ENCODE measurements around the gene CD79B. TPM values are rescaled to one million over a fixed set of nuclear protein-coding genes. Genes with fewer than 3 reads are reported as not detected.

CD79B gene
- total RNA-seq, 1 experiment from 2014 or later = not detected

DNA sequence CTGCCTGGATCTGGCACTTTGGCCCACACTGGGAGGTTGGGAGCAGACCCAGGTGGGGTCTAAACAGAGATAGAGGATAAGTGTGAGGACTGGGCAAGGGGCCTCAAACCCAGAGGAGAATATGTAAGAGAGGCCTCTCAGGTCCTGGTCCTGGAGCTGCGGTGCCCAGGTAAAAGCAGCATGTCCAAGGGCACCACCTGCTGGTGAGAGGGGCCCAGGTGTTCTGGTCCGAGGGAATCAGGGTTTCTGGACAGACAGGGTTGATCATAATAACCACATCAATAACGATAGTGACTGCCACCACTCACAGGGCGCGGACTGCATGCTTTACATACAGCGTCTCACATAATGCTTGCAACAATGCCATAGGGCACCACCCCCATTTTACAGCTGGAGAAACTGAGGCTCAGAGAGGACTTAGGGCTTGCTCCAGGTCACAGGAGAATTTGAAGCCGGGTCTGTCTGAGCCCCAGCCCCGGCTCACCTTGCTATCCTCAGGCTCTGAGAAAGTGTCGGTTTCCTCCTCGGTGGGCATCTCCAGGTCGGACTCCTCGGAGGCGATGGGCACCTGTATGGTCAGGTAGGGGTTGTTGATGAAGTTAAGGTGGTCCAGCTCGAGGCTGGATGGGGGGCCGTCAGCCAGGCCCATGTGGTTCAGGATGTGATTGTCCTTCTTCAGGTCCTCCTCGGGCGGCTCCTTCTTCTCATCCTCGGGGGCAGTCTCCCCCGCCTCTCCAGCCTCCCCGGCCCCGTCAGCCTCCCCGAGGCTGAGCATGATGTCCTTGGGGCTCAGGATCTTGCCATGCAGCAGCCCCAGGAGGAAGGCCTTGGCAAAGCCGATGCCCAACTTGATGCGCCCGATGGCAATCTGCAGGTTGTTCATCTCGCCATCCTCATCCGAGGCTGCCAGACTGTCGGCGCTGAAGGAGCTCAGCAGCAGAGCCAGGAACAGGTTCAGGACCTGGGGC lies 19.1 kb upstream of the CD79B start:
- no peaks in the 10 kb centered on the region for H4K20me1 ChIP-seq (ENCODE audit: low read length)
- no peak overlapping the region for H3K4me2 ChIP-seq (ENCODE audit: low read length)
- POLR2A ChIA-PET (ENCODE audit: unreplicated experiment) = no interaction called here
- TF ChIP-seq, protein P1, sequence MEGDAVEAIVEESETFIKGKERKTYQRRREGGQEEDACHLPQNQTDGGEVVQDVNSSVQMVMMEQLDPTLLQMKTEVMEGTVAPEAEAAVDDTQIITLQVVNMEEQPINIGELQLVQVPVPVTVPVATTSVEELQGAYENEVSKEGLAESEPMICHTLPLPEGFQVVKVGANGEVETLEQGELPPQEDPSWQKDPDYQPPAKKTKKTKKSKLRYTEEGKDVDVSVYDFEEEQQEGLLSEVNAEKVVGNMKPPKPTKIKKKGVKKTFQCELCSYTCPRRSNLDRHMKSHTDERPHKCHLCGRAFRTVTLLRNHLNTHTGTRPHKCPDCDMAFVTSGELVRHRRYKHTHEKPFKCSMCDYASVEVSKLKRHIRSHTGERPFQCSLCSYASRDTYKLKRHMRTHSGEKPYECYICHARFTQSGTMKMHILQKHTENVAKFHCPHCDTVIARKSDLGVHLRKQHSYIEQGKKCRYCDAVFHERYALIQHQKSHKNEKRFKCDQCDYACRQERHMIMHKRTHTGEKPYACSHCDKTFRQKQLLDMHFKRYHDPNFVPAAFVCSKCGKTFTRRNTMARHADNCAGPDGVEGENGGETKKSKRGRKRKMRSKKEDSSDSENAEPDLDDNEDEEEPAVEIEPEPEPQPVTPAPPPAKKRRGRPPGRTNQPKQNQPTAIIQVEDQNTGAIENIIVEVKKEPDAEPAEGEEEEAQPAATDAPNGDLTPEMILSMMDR (conservative IDR thresholded peaks at IDR 0.05; ENCODE audit: low read depth, low read length) = peak; percentile 93
- no peak for TF ChIP-seq EZH2 (IDR thresholded peaks at IDR 0.05; ENCODE audit: low read length, unreplicated experiment)
- ATAC-seq (peak; percentile 78), DNase-seq (peak; percentile 82)
- no peaks in the 10 kb centered on the region for H3K4me1 ChIP-seq (ENCODE audit: insufficient read depth, low read length)
- no peaks in the 10 kb centered on the region for H3K27me3 ChIP-seq (ENCODE audit: low read length)
- no peak overlapping the region for H3K4me3 ChIP-seq (ENCODE audit: low read length)
- no TSS peak for BruUV-seq (replicated peaks)
- no peak overlapping the region for H2AFZ ChIP-seq (ENCODE audit: low read length)
- no peaks in the 10 kb centered on the region for H3K9me3 ChIP-seq (ENCODE audit: low read length)
- no peaks in the 10 kb centered on the region for H3F3A ChIP-seq (ENCODE audit: low read length, unreplicated experiment)
- H3K79me2 ChIP-seq (ENCODE audit: low read length) = no peaks in the 10 kb centered on the region
- CTCF ChIA-PET = interaction anchor here (0.5 to 1.6 kb wide), 5 partner anchors 32 to 500 kb away, joined by 3 to 22 read pairs (median 4); partner anchors contain the start of gene GH1
- no peak overlapping the region for H3K27ac ChIP-seq (ENCODE audit: low read length)
- H3K9me2 ChIP-seq (replicated peaks; ENCODE audit: low read length) = no peaks in the 10 kb centered on the region
- H3K36me3 ChIP-seq (ENCODE audit: low read depth, low read length) = no peaks in the 10 kb centered on the region
- intact Hi-C loops (cut with micrococcal nuclease) = loop anchor here (5.0 kb wide), 1 partner anchor 34 kb away; the partner anchor contains the start of gene GH1
- H3K9ac ChIP-seq (ENCODE audit: low read length) = no peak overlapping the region

DNA sequence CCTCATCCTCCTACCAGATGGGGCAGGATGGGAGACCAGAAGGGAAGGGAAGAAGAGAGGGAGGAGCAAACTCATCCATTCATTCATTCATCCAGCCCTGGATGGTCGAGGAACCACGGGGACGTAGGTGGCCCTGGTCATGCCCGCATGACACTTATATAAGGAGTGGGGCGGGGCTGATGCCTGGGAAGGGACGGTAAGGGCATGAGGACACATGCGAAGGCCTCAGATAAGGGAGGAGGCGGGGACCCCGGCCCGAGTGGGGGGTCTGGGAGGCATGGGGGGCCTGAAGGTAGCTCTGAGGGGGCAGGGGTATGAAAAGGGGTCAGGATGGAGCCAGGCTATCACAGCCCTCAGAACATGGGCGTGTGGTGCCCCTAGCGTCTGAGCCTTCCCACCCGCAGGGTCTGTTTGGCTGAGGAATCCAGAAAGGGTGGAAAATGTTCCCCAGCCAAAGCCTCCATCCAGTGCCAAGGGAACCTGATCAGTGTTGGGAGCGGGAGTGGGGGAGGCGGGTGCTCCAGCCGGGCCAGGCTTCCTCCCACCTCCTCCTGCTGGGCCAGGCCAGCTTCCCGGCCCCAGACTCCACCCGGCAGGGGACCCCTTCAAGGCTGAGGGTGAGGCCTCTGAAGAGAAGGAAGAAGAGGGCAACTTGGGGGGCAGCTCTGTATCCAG lies 17.6 kb upstream of the CD79B start:
- ChIA-PET POLR2A (ENCODE audit: unreplicated experiment) (no interaction called here), CTCF (interaction anchor here (0.5 to 1.6 kb wide), 3 partner anchors 31 to 494 kb away, joined by 3 to 22 read pairs (median 6); partner anchors contain the start of gene GH1)
- H2AFZ ChIP-seq (ENCODE audit: low read length) = no peak overlapping the region
- H3K79me2 ChIP-seq (ENCODE audit: low read length) = no peaks in the 10 kb centered on the region
- intact Hi-C loops (cut with micrococcal nuclease) = loop anchor here (5.0 kb wide), 1 partner anchor 32 kb away; the partner anchor contains the start of gene GH1
- no peaks in the 10 kb centered on the region for H3K36me3 ChIP-seq (ENCODE audit: low read depth, low read length)
- no peak overlapping the region for H3K9ac ChIP-seq (ENCODE audit: low read length)
- H3K9me3 ChIP-seq (ENCODE audit: low read length) = no peaks in the 10 kb centered on the region
- ATAC-seq (no peak), DNase-seq (no peak)
- no peaks in the 10 kb centered on the region for H3K9me2 ChIP-seq (replicated peaks; ENCODE audit: low read length)
- no peaks in the 10 kb centered on the region for H3K27me3 ChIP-seq (ENCODE audit: low read length)
- no peaks in the 10 kb centered on the region for H4K20me1 ChIP-seq (ENCODE audit: low read length)
- no peaks in the 10 kb centered on the region for H3K4me1 ChIP-seq (ENCODE audit: insufficient read depth, low read length)
- no TSS peak for BruUV-seq (replicated peaks)
- H3F3A ChIP-seq (ENCODE audit: low read length, unreplicated experiment) = no peaks in the 10 kb centered on the region
- H3K27ac ChIP-seq (ENCODE audit: low read length) = no peak overlapping the region
- TF ChIP-seq EZH2phosphoT487 (IDR thresholded peaks at IDR 0.05; ENCODE audit: borderline replicate concordance, low read length) = no peak
- TF ChIP-seq, protein P1 (conservative IDR thresholded peaks at IDR 0.05; ENCODE audit: low read depth, low read length) = no peak
- no peak for TF ChIP-seq EZH2 (IDR thresholded peaks at IDR 0.05; ENCODE audit: low read length, unreplicated experiment)
- no peak overlapping the region for H3K4me3 ChIP-seq (ENCODE audit: low read length)
- H3K4me2 ChIP-seq (ENCODE audit: low read length) = no peak overlapping the region

Measured in PC-3 (cell line).